Keratinocyte (primary cell): ENCODE results near the gene OGG1. TPM values are rescaled to one million over a fixed set of nuclear protein-coding genes. Genes with fewer than 3 reads are reported as not detected.

ENCODE experiments used
- DNase-seq: peaks from one replicate; pipeline ENCODE4 v3.0.0-alpha.2; 2011; ENCODE audit warnings: low read depth, missing footprints, low spot score
- FAIRE-seq: peaks from 2 replicates; lab custom pipeline; 2011; peaks lifted over from hg19 to GRCh38; lab: Jason Lieb, UNC
- H2AFZ ChIP-seq: 2 replicates; pipeline ENCODE4 v1.6.0; 2012; ENCODE audit warnings: low read length, control low read depth, inconsistent platforms; ENCODE audit not compliant: control insufficient read depth
- H3K27ac ChIP-seq: 2 replicates; pipeline ENCODE4 v1.5.1; 2011; ENCODE audit warnings: low read length; ENCODE audit not compliant: control insufficient read depth, insufficient read depth
- H3K27me3 ChIP-seq: 3 replicates; pipeline ENCODE4 v1.6.0; 2011; ENCODE audit warnings: low read length; ENCODE audit not compliant: control insufficient read depth, insufficient read depth; ENCODE audit errors: extremely low read depth
- H3K36me3 ChIP-seq, 2 experiments: 2 replicates in 1 of 2; 3 replicates in 1 of 2; pipeline ENCODE4 v1.5.1; 2011; ENCODE audit warnings: low read length in 2 of 2, mild to moderate bottlenecking in 1 of 2; ENCODE audit not compliant: control insufficient read depth in 2 of 2, insufficient read depth in 2 of 2; ENCODE audit errors: extremely low read depth in 1 of 2
- H3K4me1 ChIP-seq: 3 replicates; pipeline ENCODE4 v1.5.1; 2011; ENCODE audit warnings: low read length; ENCODE audit not compliant: control insufficient read depth, insufficient read depth; ENCODE audit errors: extremely low read depth
- H3K4me2 ChIP-seq: 3 replicates; pipeline ENCODE4 v1.6.0; 2011; ENCODE audit warnings: low read depth, low read length; ENCODE audit not compliant: control insufficient read depth, insufficient read depth; ENCODE audit errors: extremely low read depth
- H3K4me3 ChIP-seq, 3 experiments: fragments of 200-600 bp in 1 of 3; sonication (generic) in 1 of 3; 2 replicates in 2 of 3; 3 replicates in 1 of 3; pipeline ENCODE4 v1.5.1; 2011 to 2016; ENCODE audit warnings: low read length in 3 of 3, mild to moderate bottlenecking in 3 of 3, control low read depth in 2 of 3, inconsistent platforms in 1 of 3, low read depth in 1 of 3, mixed read lengths in 1 of 3, mixed run types in 1 of 3, moderate library complexity in 1 of 3; ENCODE audit not compliant: control insufficient read depth in 2 of 3, insufficient read depth in 2 of 3; ENCODE audit errors: extremely low read depth in 1 of 3
- H3K79me2 ChIP-seq: 2 replicates; pipeline ENCODE4 v1.6.0; 2012; ENCODE audit warnings: low read length; ENCODE audit not compliant: control insufficient read depth, insufficient read depth
- H3K9ac ChIP-seq: 3 replicates; pipeline ENCODE4 v1.6.0; 2011; ENCODE audit warnings: low read length; ENCODE audit not compliant: control insufficient read depth, insufficient read depth; ENCODE audit errors: extremely low read depth
- H3K9me1 ChIP-seq: 3 replicates; pipeline ENCODE4 v1.6.0; 2011; ENCODE audit warnings: low read length; ENCODE audit not compliant: control insufficient read depth, insufficient read depth; ENCODE audit errors: extremely low read depth
- H3K9me3 ChIP-seq: 2 replicates; pipeline ENCODE4 v1.5.1; 2012; ENCODE audit warnings: low read depth, low read length; ENCODE audit not compliant: control insufficient read depth
- H4K20me1 ChIP-seq: 3 replicates; pipeline ENCODE4 v1.6.0; 2011; ENCODE audit warnings: low read length; ENCODE audit not compliant: control insufficient read depth, insufficient read depth; ENCODE audit errors: extremely low read depth
- EZH2 ChIP-seq: IDR thresholded peaks from one replicate; pipeline ENCODE4 v1.6.1; 2012; ENCODE audit warnings: inconsistent platforms, mild to moderate bottlenecking, low read length, moderate library complexity
- dilution Hi-C: fragments of 300-500 bp; cut with MboI; formaldehyde crosslinking; loops from one replicate; pipeline ENCODE4 v1.7.0; 2020; ENCODE audit warnings: low sequenced_read_pairs; ENCODE audit not compliant: extremely low pct_ligation_motif_present
- polyA plus RNA-seq, 5 experiments: library from polyadenylated mRNA; depleted of rRNA in 3 of 5; stranded (reverse) in 3 of 5; stranded (forward) in 1 of 5; unstranded in 1 of 5; fragments of >200 nt; gene quantifications; 1 replicate in 1 of 5; 2 replicates in 3 of 5; 3 replicates in 1 of 5; pipeline versions ENCODE4 v1.2.1 to v1.2.3, GENCODE V29; 2011 to 2012; ENCODE audit warnings: missing spikeins in 2 of 5, low read depth in 1 of 5, low replicate concordance in 1 of 5
- TF ChIP-seq, protein P1 (sequence below), 3 experiments: IDR thresholded peaks in 1 of 3; conservative IDR thresholded peaks in 1 of 3; optimal IDR thresholded peaks in 1 of 3; 2 replicates in 2 of 3; 3 replicates in 1 of 3; pipeline versions ENCODE3 to v1.5.1; 2011; ENCODE audit warnings: low read length in 3 of 3, mild to moderate bottlenecking in 3 of 3, moderate library complexity in 2 of 3, control low read depth in 1 of 3, inconsistent platforms in 1 of 3; ENCODE audit not compliant: insufficient read depth in 2 of 3; ENCODE audit errors: extremely low read depth in 1 of 3

Gene OGG1
- polyA plus RNA-seq, 1 donor (not counting 4 experiments of a cell fraction or from before 2014, with no cell fraction given): 17.5 TPM

GRCh38 chr3:9712415-9712814 lies 37.3 kb upstream of the OGG1 start:
- FAIRE-seq: no peak
- no peaks in the 10 kb centered on the region for H3K36me3 ChIP-seq

GRCh38 chr3:9713142-9713541 lies 36.6 kb upstream of the OGG1 start:
- no peak for TF ChIP-seq EZH2
- TF ChIP-seq, protein P1, sequence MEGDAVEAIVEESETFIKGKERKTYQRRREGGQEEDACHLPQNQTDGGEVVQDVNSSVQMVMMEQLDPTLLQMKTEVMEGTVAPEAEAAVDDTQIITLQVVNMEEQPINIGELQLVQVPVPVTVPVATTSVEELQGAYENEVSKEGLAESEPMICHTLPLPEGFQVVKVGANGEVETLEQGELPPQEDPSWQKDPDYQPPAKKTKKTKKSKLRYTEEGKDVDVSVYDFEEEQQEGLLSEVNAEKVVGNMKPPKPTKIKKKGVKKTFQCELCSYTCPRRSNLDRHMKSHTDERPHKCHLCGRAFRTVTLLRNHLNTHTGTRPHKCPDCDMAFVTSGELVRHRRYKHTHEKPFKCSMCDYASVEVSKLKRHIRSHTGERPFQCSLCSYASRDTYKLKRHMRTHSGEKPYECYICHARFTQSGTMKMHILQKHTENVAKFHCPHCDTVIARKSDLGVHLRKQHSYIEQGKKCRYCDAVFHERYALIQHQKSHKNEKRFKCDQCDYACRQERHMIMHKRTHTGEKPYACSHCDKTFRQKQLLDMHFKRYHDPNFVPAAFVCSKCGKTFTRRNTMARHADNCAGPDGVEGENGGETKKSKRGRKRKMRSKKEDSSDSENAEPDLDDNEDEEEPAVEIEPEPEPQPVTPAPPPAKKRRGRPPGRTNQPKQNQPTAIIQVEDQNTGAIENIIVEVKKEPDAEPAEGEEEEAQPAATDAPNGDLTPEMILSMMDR (optimal IDR thresholded peaks at IDR 0.05 in 1 of 3, IDR thresholded peaks at IDR 0.05 in 1 of 3, conservative IDR thresholded peaks at IDR 0.05 in 1 of 3; ENCODE audit: extremely low read depth in 1 of 3, insufficient read depth in 2 of 3, low read length in 3 of 3): no peak
- dilution Hi-C loops: no loop called here
- Histone ChIP-seq H3K79me2 (no peaks in the 10 kb centered on the region), H3K4me3 (no peak overlapping the region), H3K27me3 (no peaks in the 10 kb centered on the region), H2AFZ (no peak overlapping the region), H3K4me2 (no peak overlapping the region), H3K36me3 (no peaks in the 10 kb centered on the region), H3K9me1 (no peaks in the 10 kb centered on the region), H3K9me3 (no peaks in the 10 kb centered on the region), H4K20me1 (no peaks in the 10 kb centered on the region), H3K9ac (no peak overlapping the region), H3K27ac (no peak overlapping the region), H3K4me1 (peaks cover 3% of the 10 kb centered on the region)
- DNase-seq (no peak), FAIRE-seq (no peak)

More at GRCh38 chr3:9712415-9712814, 37.3 kb upstream of the OGG1 start:
- TF ChIP-seq, protein P1 (optimal IDR thresholded peaks at IDR 0.05 in 1 of 3, IDR thresholded peaks at IDR 0.05 in 1 of 3, conservative IDR thresholded peaks at IDR 0.05 in 1 of 3; ENCODE audit: extremely low read depth in 1 of 3, insufficient read depth in 2 of 3, low read length in 3 of 3): no peak
- dilution Hi-C loops: no loop called here
- no peaks in the 10 kb centered on the region for H3K27me3 ChIP-seq
- H3K4me3 ChIP-seq: no peak overlapping the region
- H3K9me1 ChIP-seq: no peaks in the 10 kb centered on the region
- DNase-seq: no peak
- peaks cover 3% of the 10 kb centered on the region for H3K4me1 ChIP-seq
- H3K79me2 ChIP-seq: no peaks in the 10 kb centered on the region
- no peaks in the 10 kb centered on the region for H3K9me3 ChIP-seq
- no peaks in the 10 kb centered on the region for H4K20me1 ChIP-seq
- no peak overlapping the region for H2AFZ ChIP-seq
- H3K27ac ChIP-seq: no peak overlapping the region
- H3K9ac ChIP-seq: no peak overlapping the region
- no peak overlapping the region for H3K4me2 ChIP-seq
